Fibroblast of lung (primary cell): ENCODE measurements around the gene DOK3. TPM values are rescaled to one million over a fixed set of nuclear protein-coding genes. Genes with fewer than 3 reads are reported as not detected.

Experiments used
- DNase-seq, 2 donors: peaks; one replicate each; pipeline versions ENCODE4 v3.0.0 to v3.0.0-alpha.2; 2010; ENCODE audit warnings: low read depth in 2 of 2
- H2AFZ ChIP-seq: 2 replicates; pipeline ENCODE4 v1.5.1; 2012; ENCODE audit warnings: low read length, control low read depth, inconsistent platforms
- H3K27ac ChIP-seq: 2 replicates; pipeline ENCODE4 v1.5.1; 2011; ENCODE audit warnings: low read length, control low read depth; ENCODE audit not compliant: insufficient read depth
- H3K27me3 ChIP-seq: 2 replicates; pipeline ENCODE4 v1.5.1; 2011; ENCODE audit warnings: mild to moderate bottlenecking, low read length; ENCODE audit not compliant: control insufficient read depth, insufficient read depth
- H3K36me3 ChIP-seq: 2 replicates; pipeline ENCODE4 v1.5.1; 2011; ENCODE audit warnings: low read length; ENCODE audit not compliant: control insufficient read depth, insufficient read depth
- H3K4me1 ChIP-seq: 2 replicates; pipeline ENCODE4 v1.5.1; 2011; ENCODE audit warnings: low read length; ENCODE audit not compliant: control insufficient read depth, insufficient read depth; ENCODE audit errors: extremely low read depth
- H3K4me2 ChIP-seq: 2 replicates; pipeline ENCODE4 v1.5.1; 2011; ENCODE audit warnings: low read length, control low read depth; ENCODE audit not compliant: insufficient read depth; ENCODE audit errors: extremely low read depth
- H3K4me3 ChIP-seq, 4 experiments: fragments of 200-600 bp in 1 of 4; sonication (generic) in 1 of 4; replicated peaks in 1 of 4; 2 replicates each; pipeline ENCODE4 v1.5.1; 2011 to 2016; ENCODE audit warnings: low read length in 4 of 4, low read depth in 3 of 4, mild to moderate bottlenecking in 3 of 4, control low read depth in 2 of 4, inconsistent platforms in 1 of 4, mixed read lengths in 1 of 4; ENCODE audit not compliant: insufficient read depth in 1 of 4; ENCODE audit errors: control extremely low read depth in 1 of 4
- H3K79me2 ChIP-seq: 2 replicates; pipeline ENCODE4 v1.5.1; 2012; ENCODE audit warnings: mild to moderate bottlenecking, low read length, inconsistent platforms; ENCODE audit not compliant: control insufficient read depth, insufficient read depth
- H3K9ac ChIP-seq: 2 replicates; pipeline ENCODE4 v1.5.1; 2011; ENCODE audit warnings: mild to moderate bottlenecking, low read length, control low read depth; ENCODE audit not compliant: insufficient read depth
- H3K9me3 ChIP-seq: 2 replicates; pipeline ENCODE4 v1.5.1; 2012; ENCODE audit warnings: low read depth, low read length; ENCODE audit not compliant: control insufficient read depth, insufficient read depth
- H4K20me1 ChIP-seq: 2 replicates; pipeline ENCODE4 v1.5.1; 2011; ENCODE audit warnings: low read length; ENCODE audit not compliant: control insufficient read depth, insufficient read depth; ENCODE audit errors: extremely low read depth
- CTCF ChIP-seq, 2 donors: IDR thresholded peaks in 1 of 2; conservative IDR thresholded peaks in 1 of 2; 1 replicate in 1 of 2; 2 replicates in 1 of 2; pipeline ENCODE4 v1.5.1; 2011 to 2012; ENCODE audit warnings: low read length in 2 of 2, control low read depth in 1 of 2, inconsistent platforms in 1 of 2, low read depth in 1 of 2, mild to moderate bottlenecking in 1 of 2
- EZH2 ChIP-seq: IDR thresholded peaks from 2 replicates; pipeline ENCODE4 v1.5.1; 2012; ENCODE audit warnings: low read length, control low read depth, mild to moderate bottlenecking; ENCODE audit errors: missing control alignments
- polyA plus RNA-seq, 2 donors: library from polyadenylated mRNA; depleted of rRNA in 1 of 2; stranded (reverse) in 1 of 2; unstranded in 1 of 2; fragments of >200 nt; gene quantifications; 2 replicates each; pipeline ENCODE4 v1.2.1, GENCODE V29; 2011 to 2012; ENCODE audit warnings: missing spikeins in 1 of 2
- total RNA-seq: library from RNA; depleted of rRNA; stranded (reverse); fragments of >200 nt; gene quantifications from 2 replicates; pipeline ENCODE4 v1.2.1, GENCODE V29; 2014

Gene DOK3
- total and polyA plus RNA-seq, 2 donors (not counting 1 experiment from before 2014, with no cell fraction given), result 0.99 to 1.5 TPM

GRCh38 chr5:177523711-177524538, 14.3 kb upstream of the DOK3 start:
- H3K4me3 ChIP-seq, result no peak overlapping the region
- H3K9me3 ChIP-seq, result no peaks in the 10 kb centered on the region
- H3K9ac ChIP-seq, result no peak overlapping the region
- peaks cover 4% of the 10 kb centered on the region for H3K79me2 ChIP-seq
- peaks cover 5% of the 10 kb centered on the region for H3K4me1 ChIP-seq
- H3K27me3 ChIP-seq, result no peaks in the 10 kb centered on the region
- no peak overlapping the region for H3K27ac ChIP-seq
- no peak for DNase-seq
- H3K4me2 ChIP-seq, result no peak overlapping the region
- no peaks in the 10 kb centered on the region for H4K20me1 ChIP-seq
- TF ChIP-seq EZH2, result no peak
- no peak for TF ChIP-seq CTCF (conservative IDR thresholded peaks at IDR 0.05 in 1 of 2, IDR thresholded peaks at IDR 0.05 in 1 of 2; ENCODE audit: low read depth in 1 of 2, low read length in 2 of 2)
- H3K36me3 ChIP-seq, result peaks cover 38% of the 10 kb centered on the region
- no peak overlapping the region for H2AFZ ChIP-seq

- no peak for DNase-seq
- Histone ChIP-seq H3K4me1 (peaks cover 6% of the 10 kb centered on the region), H3K4me2 (no peak overlapping the region), H3K27ac (no peak overlapping the region), H3K27me3 (no peaks in the 10 kb centered on the region), H2AFZ (no peak overlapping the region), H4K20me1 (no peaks in the 10 kb centered on the region), H3K9me3 (no peaks in the 10 kb centered on the region), H3K36me3 (peaks cover 24% of the 10 kb centered on the region), H3K9ac (no peak overlapping the region), H3K79me2 (peaks cover 11% of the 10 kb centered on the region), H3K4me3 (no peak overlapping the region)
- TF ChIP-seq CTCF (conservative IDR thresholded peaks at IDR 0.05 in 1 of 2, IDR thresholded peaks at IDR 0.05 in 1 of 2; ENCODE audit: low read depth in 1 of 2, low read length in 2 of 2) (no peak), EZH2 (no peak)
Observed at GRCh38 chr5:177520916-177521513, 11.4 kb upstream of the DOK3 start.

DNA sequence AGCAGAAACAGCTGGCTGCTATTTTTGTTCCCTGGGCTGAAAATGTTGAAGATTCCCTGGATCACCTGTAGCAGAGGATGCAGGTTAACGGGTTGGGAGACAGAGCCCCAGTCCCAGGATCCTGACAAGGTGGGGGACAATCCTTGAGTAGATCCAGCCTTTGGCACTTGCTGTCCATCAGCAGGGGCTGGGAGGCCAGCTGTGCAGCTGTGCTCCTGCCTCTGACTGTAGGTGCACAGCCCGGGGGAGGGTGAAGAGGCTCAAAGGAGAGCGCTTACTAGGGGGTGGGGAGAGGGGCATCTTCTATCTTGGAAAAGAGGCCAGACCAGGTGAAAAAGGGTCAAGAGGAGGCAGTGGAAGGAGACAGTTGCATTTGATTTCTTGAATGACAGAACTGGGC, 10.6 kb upstream of the DOK3 start:
- Histone ChIP-seq H3K4me3 (no peak overlapping the region), H3K27ac (no peak overlapping the region), H3K9me3 (no peaks in the 10 kb centered on the region), H3K4me2 (no peak overlapping the region), H3K79me2 (peaks cover 19% of the 10 kb centered on the region), H3K9ac (no peak overlapping the region), H3K36me3 (peaks cover 24% of the 10 kb centered on the region), H4K20me1 (no peaks in the 10 kb centered on the region), H3K4me1 (peaks cover 10% of the 10 kb centered on the region), H3K27me3 (no peaks in the 10 kb centered on the region), H2AFZ (no peak overlapping the region)
- DNase-seq, result no peak
- no peak for TF ChIP-seq EZH2
- TF ChIP-seq CTCF (conservative IDR thresholded peaks at IDR 0.05 in 1 of 2, IDR thresholded peaks at IDR 0.05 in 1 of 2; ENCODE audit: low read depth in 1 of 2, low read length in 2 of 2), result no peak
